HG03097 (cell line): ENCODE results near the gene PLXNA2.

ENCODE experiments used
- ATAC-seq: cut with Tn5 transposase; IDR thresholded peaks from one replicate; pipeline ENCODE4 v1.9.1; 2021; ENCODE audit not compliant: unreplicated experiment, low FRiP score

The PLXNA2 gene

GRCh38 chr1:208036106-208036808 is 207.9 kb downstream of the PLXNA2 start:
- ATAC-seq: no peak

- ATAC-seq: no peak
These were observed 210.0 kb downstream of the PLXNA2 start for GRCh38 chr1:208034135-208034534.

GRCh38 chr1:208033236-208033635 is 210.9 kb downstream of the PLXNA2 start:
- ATAC-seq: no peak

DNA sequence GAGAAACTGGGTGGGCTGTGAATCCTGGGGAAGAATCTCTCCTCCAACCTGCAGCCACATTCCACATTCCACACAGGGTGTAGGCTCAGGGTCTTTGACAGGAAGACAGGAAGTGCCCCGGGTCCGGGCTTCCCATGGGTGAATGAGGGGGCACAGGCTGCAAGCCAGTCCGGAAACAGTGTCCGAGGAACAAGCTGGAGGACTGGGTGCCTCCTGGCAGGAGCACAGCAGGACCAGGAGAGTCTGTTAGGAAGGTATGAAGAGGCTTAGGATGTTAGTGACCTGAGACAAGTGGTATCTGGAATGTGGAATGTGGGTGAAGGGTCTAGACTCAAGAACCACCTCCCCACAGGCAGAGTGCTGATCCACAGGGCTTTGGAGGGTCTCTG is 212.3 kb downstream of the PLXNA2 start:
- no peak for ATAC-seq

DNA sequence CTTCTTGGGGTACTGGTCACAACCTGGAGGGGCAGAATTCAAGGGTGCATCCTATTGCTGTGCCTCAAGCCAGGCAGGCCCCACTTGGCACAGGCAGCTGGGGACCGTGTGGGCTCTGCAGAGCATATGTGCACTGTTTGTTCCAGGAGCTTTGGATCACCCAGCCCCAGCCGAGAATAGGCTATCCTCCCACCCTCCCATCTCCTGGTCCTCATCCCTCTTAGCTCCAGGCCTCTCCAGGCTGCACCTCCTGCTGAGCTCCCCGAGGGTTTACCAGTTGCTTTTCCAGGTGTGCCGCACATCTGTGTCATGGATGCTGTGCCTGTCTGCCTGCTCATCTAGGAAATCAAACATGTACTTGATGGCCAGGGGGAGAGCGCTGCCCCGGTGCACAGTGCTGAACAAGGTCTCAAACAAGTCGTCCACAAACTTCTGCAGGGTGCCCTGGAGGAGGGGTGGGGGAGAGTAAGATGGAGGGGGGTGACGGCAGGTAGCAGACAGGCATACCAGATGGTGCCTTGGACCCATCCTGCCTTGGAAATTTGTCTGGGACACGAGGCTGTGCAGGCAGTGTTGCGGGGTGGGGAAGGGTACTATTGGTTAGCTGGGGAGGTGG is 212.8 kb downstream of the PLXNA2 start:
- ATAC-seq: no peak

- no peak for ATAC-seq
These were observed 213.7 kb downstream of the PLXNA2 start for GRCh38 chr1:208030288-208031091.

DNA sequence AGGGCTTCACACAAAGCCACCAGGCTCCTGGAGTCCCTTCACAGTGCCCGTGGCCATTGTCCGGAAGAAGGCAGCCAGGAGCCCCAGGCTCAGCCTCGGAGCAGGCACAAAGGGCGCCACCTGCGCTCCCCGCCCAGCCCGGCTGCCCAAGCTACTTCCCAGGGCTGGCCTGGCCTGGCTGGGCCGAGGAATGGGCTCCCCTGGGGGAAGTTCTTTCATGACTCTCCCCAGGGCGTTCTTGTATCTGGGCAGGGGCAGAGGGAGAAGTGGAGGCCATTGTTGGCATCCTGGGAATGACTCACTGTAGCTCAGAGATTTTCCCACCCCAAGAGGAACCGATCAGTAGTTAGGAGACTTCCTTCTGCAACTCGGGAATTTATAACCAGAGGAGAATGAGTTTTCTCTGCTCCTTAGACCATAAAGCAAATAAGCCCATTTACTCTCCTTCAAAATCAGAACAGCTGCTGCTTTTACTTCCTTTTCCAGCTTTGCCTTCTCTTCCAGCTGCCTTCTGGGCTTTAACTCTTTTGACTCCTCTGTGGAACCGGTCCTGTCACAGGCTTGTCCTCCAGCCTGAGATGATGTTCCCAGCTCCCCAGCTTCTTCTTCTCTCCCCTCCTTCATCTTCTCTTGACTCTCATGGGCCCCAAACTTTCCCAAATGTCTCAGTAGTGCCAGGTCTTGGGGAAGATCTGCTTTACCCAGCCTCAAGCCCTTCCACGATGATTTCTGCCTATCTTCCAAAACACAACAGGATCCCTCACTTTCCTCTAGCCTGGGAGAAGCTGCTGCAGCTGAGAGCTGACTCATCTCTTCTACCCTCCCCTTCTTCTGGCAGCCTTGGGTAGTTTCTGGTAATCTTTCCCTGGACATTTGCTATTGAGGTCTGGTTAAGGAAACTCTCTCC is 214.6 kb downstream of the PLXNA2 start:
- ATAC-seq: no peak

DNA sequence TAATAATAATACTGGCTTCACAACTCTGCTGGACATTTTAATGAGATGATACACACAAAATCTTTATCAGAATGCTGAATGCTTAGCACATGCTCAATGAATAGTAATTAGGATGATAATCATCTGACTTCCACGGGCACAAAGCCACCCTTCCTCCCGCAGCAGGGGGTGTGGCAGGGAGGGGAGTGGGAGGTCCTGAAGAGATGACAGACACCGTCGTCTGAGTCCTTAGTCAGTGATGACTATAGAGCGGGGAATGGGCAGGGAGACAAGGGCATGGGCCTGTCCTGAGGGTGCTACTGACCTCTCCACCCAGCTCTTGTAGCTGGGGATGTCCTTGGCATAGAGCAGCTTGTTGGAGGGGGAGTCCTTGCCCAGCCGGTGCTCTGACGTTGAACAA is 215.7 kb downstream of the PLXNA2 start:
- no peak for ATAC-seq

DNA sequence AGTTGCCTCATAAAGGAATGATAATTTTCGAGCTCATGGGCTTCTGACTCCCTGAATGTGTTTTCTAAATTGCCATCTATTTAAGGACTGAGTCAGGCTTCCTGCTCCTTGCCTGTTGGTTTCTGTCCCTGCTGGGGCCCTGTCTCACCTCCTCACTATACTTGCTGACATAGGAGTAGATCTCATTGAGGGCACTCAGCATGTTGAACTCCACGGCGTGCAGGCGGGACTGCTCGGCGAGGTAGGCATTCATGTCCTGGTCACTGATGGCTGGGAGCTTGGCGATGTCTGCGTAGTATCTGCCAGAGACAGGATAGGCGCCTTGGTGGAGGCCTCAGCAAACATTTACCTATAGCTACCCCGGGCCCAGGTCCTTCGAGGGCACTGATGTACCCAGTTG is 216.3 kb downstream of the PLXNA2 start:
- ATAC-seq: no peak

GRCh38 chr1:208026880-208027438 is 217.2 kb downstream of the PLXNA2 start:
- no peak for ATAC-seq

- no peak for ATAC-seq
These were observed 219.2 kb downstream of the PLXNA2 start for GRCh38 chr1:208025031-208025430.

DNA sequence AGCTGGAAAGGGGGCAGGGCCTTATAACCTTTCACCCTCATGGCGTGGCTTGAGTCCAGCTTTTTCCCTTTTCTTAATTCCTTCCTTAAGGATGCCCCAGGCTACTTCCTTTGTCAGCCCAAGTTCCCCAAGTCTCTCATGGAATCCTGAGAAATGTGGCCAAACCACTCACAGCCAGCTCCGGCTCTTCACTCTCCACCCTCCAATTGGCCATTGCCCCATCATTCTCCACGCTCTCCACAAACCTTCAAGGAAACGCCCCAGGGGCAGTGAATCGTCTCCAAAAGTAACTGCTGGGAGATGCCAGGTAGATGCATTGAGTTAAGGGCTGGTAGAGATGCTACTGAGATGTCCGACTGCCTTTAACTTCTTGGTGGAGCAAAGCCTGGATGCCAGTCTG is 219.8 kb downstream of the PLXNA2 start:
- no peak for ATAC-seq

DNA sequence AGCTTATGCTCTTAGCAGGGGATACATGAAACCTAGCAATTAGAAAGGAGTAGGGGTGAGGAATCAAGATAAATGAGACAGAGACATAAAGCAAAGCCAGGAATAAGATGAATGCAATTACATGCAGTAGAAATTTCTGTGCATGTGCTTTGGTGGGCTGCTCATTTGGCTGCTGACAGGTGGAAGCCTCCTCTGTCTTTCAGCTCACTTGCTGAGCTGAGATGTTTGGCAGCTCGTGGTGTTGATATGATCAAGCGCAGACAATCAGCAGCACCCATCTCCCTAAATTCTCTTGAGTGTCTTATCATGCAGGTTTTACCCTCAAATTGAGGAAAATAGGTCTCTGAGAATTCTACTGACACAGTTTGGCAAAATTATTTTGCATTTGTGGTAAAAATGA is 224.9 kb downstream of the PLXNA2 start:
- no peak for ATAC-seq

DNA sequence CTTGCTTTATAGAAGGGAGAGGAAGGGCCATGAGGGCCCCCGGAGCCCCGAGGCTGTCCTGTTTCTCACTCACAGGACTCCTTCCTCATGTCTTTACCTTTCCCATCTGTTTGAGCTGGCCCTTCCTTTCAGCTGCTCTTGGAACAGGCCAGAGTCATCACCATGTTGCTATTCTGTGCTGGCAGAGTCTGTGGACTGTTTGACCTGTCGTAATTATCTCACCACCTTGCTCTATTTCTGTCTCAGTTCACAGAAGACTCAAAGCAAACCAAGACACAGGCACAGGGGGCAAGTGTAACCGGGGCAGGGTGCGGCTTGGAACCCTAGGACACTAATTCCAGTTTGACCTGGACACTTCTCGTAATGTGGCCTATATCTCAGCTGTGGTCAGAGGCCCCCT is 228.9 kb downstream of the PLXNA2 start:
- ATAC-seq: no peak

- ATAC-seq: no peak
These were observed 231.0 kb downstream of the PLXNA2 start for GRCh38 chr1:208013210-208013609.

DNA sequence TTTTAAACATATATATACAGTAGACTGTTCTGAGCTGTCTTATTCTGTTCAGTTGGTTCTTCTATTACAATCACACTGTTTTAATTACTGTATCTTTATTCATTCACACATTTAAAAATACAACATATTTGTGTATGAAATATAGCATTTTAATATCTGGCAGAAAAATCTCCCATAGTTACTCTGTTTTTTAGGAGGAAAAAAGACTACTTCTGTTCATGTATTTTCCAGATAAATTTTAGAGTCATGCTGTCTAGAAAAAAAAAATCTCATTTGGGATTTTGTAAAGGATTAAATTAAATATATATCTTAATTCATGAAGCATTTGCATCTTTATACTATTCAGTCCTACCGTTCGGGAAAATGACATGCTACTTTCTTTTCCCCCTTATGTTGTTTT is 231.5 kb downstream of the PLXNA2 start:
- no peak for ATAC-seq

- ATAC-seq: no peak
These were observed 233.6 kb downstream of the PLXNA2 start for GRCh38 chr1:208010487-208011071.

DNA sequence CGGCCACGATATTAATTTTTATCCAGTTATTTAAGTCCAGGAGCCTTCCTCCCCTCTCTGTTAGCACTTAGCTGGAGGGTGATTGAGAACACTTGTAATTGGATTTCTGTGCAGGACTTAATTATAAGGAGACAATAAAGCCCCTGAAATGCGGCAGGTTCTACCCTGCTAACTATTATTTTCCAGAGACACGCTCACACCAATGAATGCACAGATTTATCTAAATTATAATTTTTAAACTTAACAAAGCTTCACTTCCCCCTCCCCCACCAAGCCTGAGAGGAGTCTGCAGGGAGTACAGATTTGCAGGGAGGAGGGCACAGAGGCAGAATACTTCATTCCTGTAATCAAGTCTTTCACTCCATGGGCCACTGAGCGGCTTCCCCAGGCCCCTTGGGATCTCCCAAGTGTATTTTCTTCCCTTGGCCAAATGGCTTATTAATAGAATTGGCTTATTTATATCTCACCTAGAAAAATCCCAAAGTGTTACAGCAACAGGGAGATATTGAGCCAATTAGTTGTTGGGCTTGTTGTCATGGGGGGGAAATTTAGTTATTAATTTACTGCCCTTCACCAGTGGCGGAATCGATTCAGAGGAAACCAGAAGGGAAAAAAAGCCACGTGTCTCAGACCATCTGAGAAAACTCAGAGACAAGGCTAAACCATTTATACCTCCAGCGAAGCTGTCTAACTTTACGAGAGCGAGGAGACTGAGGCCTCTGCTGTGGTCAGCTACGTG is 234.3 kb downstream of the PLXNA2 start:
- no peak for ATAC-seq

DNA sequence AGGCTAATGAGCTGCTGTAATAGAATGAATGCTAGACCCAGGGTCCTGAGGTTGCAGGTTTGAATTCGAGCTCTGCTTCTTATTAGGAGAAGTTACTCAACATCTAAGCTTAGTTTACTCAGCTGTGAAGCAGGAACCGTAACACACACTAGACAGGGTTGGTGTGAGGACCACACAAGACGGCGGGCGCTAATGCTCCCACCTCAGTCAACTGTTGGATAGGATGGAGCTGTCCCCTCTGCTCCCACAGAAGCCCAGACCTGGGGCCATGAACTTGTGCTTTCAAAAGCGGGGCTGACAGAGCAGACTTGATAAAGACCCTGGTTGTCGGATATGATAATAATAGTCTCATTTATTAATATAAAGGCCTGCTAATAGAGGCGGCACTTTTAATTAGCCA is 234.9 kb downstream of the PLXNA2 start:
- no peak for ATAC-seq
